Mesothelial cell of epicardium (in vitro differentiated cells): ENCODE results near the gene TM4SF4. TPM values are rescaled to one million over a fixed set of nuclear protein-coding genes. Genes with fewer than 3 reads are reported as not detected.
A peak's percentile ranks its signal among the peaks of the same experiment; 100 is the strongest.

Source experiments
- DNase-seq, 2 experiments: peaks; one replicate each; pipeline ENCODE4 v3.0.0; 2021; ENCODE audit warnings: low spot score in 2 of 2; ENCODE audit not compliant: unreplicated experiment in 2 of 2
- H3K27ac Mint-ChIP-seq: 2 replicates; pipeline ENCODE4 v1.8.0; 2021; ENCODE audit warnings: mixed read lengths
- H3K27me3 Mint-ChIP-seq: 2 replicates; pipeline ENCODE4 v1.8.0; 2021; ENCODE audit warnings: low read depth, mixed read lengths
- H3K36me3 Mint-ChIP-seq: 2 replicates; pipeline ENCODE4 v1.8.0; 2021; ENCODE audit warnings: mixed read lengths
- H3K4me1 Mint-ChIP-seq: 2 replicates; pipeline ENCODE4 v1.8.0; 2021; ENCODE audit warnings: mixed read lengths
- H3K4me3 Mint-ChIP-seq: 2 replicates; pipeline ENCODE4 v1.8.0; 2021; ENCODE audit warnings: mild to moderate bottlenecking, moderate library complexity, mixed read lengths
- H3K9me3 Mint-ChIP-seq: 2 replicates; pipeline ENCODE4 v1.8.0; 2021; ENCODE audit warnings: mixed read lengths
- CTCF ChIP-seq: fragments of 200-600 bp; sonication (generic); IDR thresholded peaks from one replicate; pipeline ENCODE4 v1.5.0; 2021; ENCODE audit warnings: antibody characterized with exemption; ENCODE audit not compliant: unreplicated experiment
- total RNA-seq: library from RNA; stranded (reverse); gene quantifications from 3 replicates; pipeline ENCODE4 v1.2.1, GENCODE V29; 2021

Gene TM4SF4
- total RNA-seq, 1 donor from 2014 or later = 0.34 TPM

- Mint-ChIP-seq H3K4me3 (no peak overlapping the region), H3K36me3 (no peaks in the 10 kb centered on the region), H3K4me1 (peaks cover 35% of the 10 kb centered on the region), H3K9me3 (no peaks in the 10 kb centered on the region), H3K27ac (peak overlapping the region; percentile 88), H3K27me3 (no peaks in the 10 kb centered on the region)
- TF ChIP-seq CTCF = no peak
- no peak for DNase-seq
Observed at GRCh38 chr3:149479621-149480325, 5.3 kb downstream of the TM4SF4 start.

GRCh38 chr3:149480326-149481017 is 6.0 kb downstream of the TM4SF4 start:
- Mint-ChIP-seq H3K27ac (peak overlapping the region; percentile 88), H3K4me3 (no peak overlapping the region), H3K27me3 (no peaks in the 10 kb centered on the region), H3K4me1 (peaks cover 33% of the 10 kb centered on the region), H3K9me3 (no peaks in the 10 kb centered on the region), H3K36me3 (no peaks in the 10 kb centered on the region)
- peak; percentile 52 for TF ChIP-seq CTCF
- DNase-seq = peak in 1 of 2 experiments; percentile 61

- Mint-ChIP-seq H3K36me3 (no peaks in the 10 kb centered on the region), H3K4me1 (peaks cover 35% of the 10 kb centered on the region), H3K4me3 (no peak overlapping the region), H3K27ac (no peak overlapping the region), H3K27me3 (no peaks in the 10 kb centered on the region), H3K9me3 (no peaks in the 10 kb centered on the region)
- no peak for DNase-seq
- no peak for TF ChIP-seq CTCF
Observed at GRCh38 chr3:149481056-149481455, 6.6 kb downstream of the TM4SF4 start.

GRCh38 chr3:149481491-149481890 is 7.0 kb downstream of the TM4SF4 start:
- no peaks in the 10 kb centered on the region for H3K36me3 Mint-ChIP-seq
- H3K27ac Mint-ChIP-seq = no peak overlapping the region
- H3K4me3 Mint-ChIP-seq = no peak overlapping the region
- H3K27me3 Mint-ChIP-seq = no peaks in the 10 kb centered on the region
- TF ChIP-seq CTCF = no peak
- no peak for DNase-seq
- peaks cover 37% of the 10 kb centered on the region for H3K4me1 Mint-ChIP-seq
- H3K9me3 Mint-ChIP-seq = no peaks in the 10 kb centered on the region

- Mint-ChIP-seq H3K27me3 (no peaks in the 10 kb centered on the region), H3K4me3 (no peak overlapping the region), H3K4me1 (peaks cover 25% of the 10 kb centered on the region), H3K9me3 (peaks cover 3% of the 10 kb centered on the region), H3K27ac (no peak overlapping the region), H3K36me3 (peaks cover 1% of the 10 kb centered on the region)
- no peak for DNase-seq
- TF ChIP-seq CTCF = no peak
Observed at GRCh38 chr3:149486726-149487125, 12.2 kb downstream of the TM4SF4 start.
